Retina (tissue), 1 donor: ENCODE data around the gene HDHD5.

Source experiments
- DNase-seq: peaks from one replicate; pipeline ENCODE4 v3.0.0-alpha.2; 2016

Gene HDHD5

GRCh38 chr22:17105143-17106129, 53.6 kb downstream of the HDHD5 start:
- no peak for DNase-seq

GRCh38 chr22:17104336-17104935, 54.6 kb downstream of the HDHD5 start:
- DNase-seq = no peak

- DNase-seq = no peak
These were observed 55.7 kb downstream of the HDHD5 start for GRCh38 chr22:17103351-17103750.

GRCh38 chr22:17102297-17102667, 56.8 kb downstream of the HDHD5 start:
- DNase-seq = no peak

GRCh38 chr22:17101475-17102296, 57.4 kb downstream of the HDHD5 start:
- no peak for DNase-seq

- no peak for DNase-seq
These were observed 58.5 kb downstream of the HDHD5 start for GRCh38 chr22:17100621-17101020.

GRCh38 chr22:17098379-17098819, 60.7 kb downstream of the HDHD5 start:
- DNase-seq = no peak

GRCh38 chr22:17097701-17098100, 61.4 kb downstream of the HDHD5 start:
- DNase-seq = no peak

- no peak for DNase-seq
These were observed 62.0 kb downstream of the HDHD5 start for GRCh38 chr22:17097062-17097461.

GRCh38 chr22:17096071-17096470, 63.0 kb downstream of the HDHD5 start:
- no peak for DNase-seq

GRCh38 chr22:17095538-17095937, 63.5 kb downstream of the HDHD5 start:
- DNase-seq = no peak

- no peak for DNase-seq
These were observed 66.0 kb downstream of the HDHD5 start for GRCh38 chr22:17093081-17093480.

- DNase-seq = no peak
These were observed 67.2 kb downstream of the HDHD5 start for GRCh38 chr22:17091851-17092250.

- no peak for DNase-seq
These were observed 68.5 kb downstream of the HDHD5 start for GRCh38 chr22:17090550-17090949.
